Right lung (tissue), 5 donors: ENCODE data around the gene TNS1. TPM values are rescaled to one million over a fixed set of nuclear protein-coding genes. Genes with fewer than 3 reads are reported as not detected.
"Not testable (repeated sequence)": the region's sequence is repeated elsewhere in the genome, so short reads cannot be mapped to it uniquely, and the experiment has no call there.

Experiments used
- DNase-seq, 2 donors: peaks; one replicate each; pipeline ENCODE4 v3.0.0-alpha.2; 2013
- polyA plus RNA-seq, 5 donors: library from polyadenylated mRNA; unstranded; fragments of 120-200 nt; gene quantifications; one replicate each; pipeline versions ENCODE4 v1.2.1 to v1.2.3, GENCODE V29; 2013; ENCODE audit warnings: inconsistent platforms in 1 of 5, low replicate concordance in 1 of 5; ENCODE audit not compliant: insufficient read length in 5 of 5, insufficient read depth in 1 of 5

TNS1 gene
- polyA plus RNA-seq, 5 donors = 113 to 196 (median 125) TPM

GRCh38 chr2:218031261-218031660 is 28.5 kb upstream of the TNS1 start:
- DNase-seq = no peak

- no peak for DNase-seq
These were observed 27.8 kb upstream of the TNS1 start for GRCh38 chr2:218030409-218031195.

- no peak for DNase-seq
These were observed 26.9 kb upstream of the TNS1 start for GRCh38 chr2:218029366-218030360.

GRCh38 chr2:218028562-218029348 is 26.0 kb upstream of the TNS1 start:
- no peak for DNase-seq

GRCh38 chr2:218028189-218028495 is 25.3 kb upstream of the TNS1 start:
- DNase-seq = no peak

- no peak for DNase-seq
These were observed 24.8 kb upstream of the TNS1 start for GRCh38 chr2:218027426-218028188.

- no peak for DNase-seq
These were observed 24.1 kb upstream of the TNS1 start for GRCh38 chr2:218026676-218027425.

- no peak for DNase-seq
These were observed 23.4 kb upstream of the TNS1 start for GRCh38 chr2:218026244-218026643.

GRCh38 chr2:218024871-218025270 is 22.1 kb upstream of the TNS1 start:
- no peak for DNase-seq

- DNase-seq = no peak
These were observed 21.5 kb upstream of the TNS1 start for GRCh38 chr2:218024336-218024735.

GRCh38 chr2:218023636-218024035 is 20.8 kb upstream of the TNS1 start:
- DNase-seq = no peak

GRCh38 chr2:218022851-218023530 is 20.2 kb upstream of the TNS1 start:
- DNase-seq = no peak

GRCh38 chr2:218022131-218022850 is 19.5 kb upstream of the TNS1 start:
- no peak for DNase-seq

GRCh38 chr2:218021536-218022071 is 18.8 kb upstream of the TNS1 start:
- DNase-seq = no peak

GRCh38 chr2:218020966-218021535 is 18.3 kb upstream of the TNS1 start:
- no peak for DNase-seq

GRCh38 chr2:218020281-218020680 is 17.5 kb upstream of the TNS1 start:
- no peak for DNase-seq

GRCh38 chr2:218019411-218020060 is 16.7 kb upstream of the TNS1 start:
- DNase-seq = no peak

GRCh38 chr2:218018842-218019125 is 16.0 kb upstream of the TNS1 start:
- DNase-seq = not testable (repeated sequence)
